ENCODE measurements around the gene SOAT2. TPM values are rescaled to one million over a fixed set of nuclear protein-coding genes. Genes with fewer than 3 reads are reported as not detected.

Gene SOAT2
- total RNA-seq, 1 donor from 2014 or later: 0.40 TPM

GRCh38 chr12:53123578-53124351, 20.5 kb downstream of the SOAT2 start:
- Mint-ChIP-seq H3K27ac (no peak overlapping the region), H3K27me3 (ENCODE audit: low read depth) (peaks cover 19% of the 10 kb centered on the region), H3K9me3 (peaks cover 3% of the 10 kb centered on the region), H3K36me3 (no peaks in the 10 kb centered on the region), H3K4me3 (no peak overlapping the region), H3K4me1 (peaks cover 5% of the 10 kb centered on the region)
- DNase-seq (ENCODE audit: low spot score in 2 of 2, unreplicated experiment in 2 of 2): no peak
- no peak for TF ChIP-seq CTCF (IDR thresholded peaks at IDR 0.05; ENCODE audit: unreplicated experiment)

- no peak for DNase-seq (ENCODE audit: low spot score in 2 of 2, unreplicated experiment in 2 of 2)
- no peak overlapping the region for H3K27ac Mint-ChIP-seq
- peaks cover 3% of the 10 kb centered on the region for H3K9me3 Mint-ChIP-seq
- H3K27me3 Mint-ChIP-seq (ENCODE audit: low read depth): peaks cover 23% of the 10 kb centered on the region
- no peak overlapping the region for H3K4me3 Mint-ChIP-seq
- H3K36me3 Mint-ChIP-seq: no peaks in the 10 kb centered on the region
- H3K4me1 Mint-ChIP-seq: peaks cover 5% of the 10 kb centered on the region
- no peak for TF ChIP-seq CTCF (IDR thresholded peaks at IDR 0.05; ENCODE audit: unreplicated experiment)
Measured at GRCh38 chr12:53124352-53124723, 21.1 kb downstream of the SOAT2 start.

- H3K27ac Mint-ChIP-seq: no peak overlapping the region
- H3K4me1 Mint-ChIP-seq: peaks cover 5% of the 10 kb centered on the region
- peaks cover 27% of the 10 kb centered on the region for H3K27me3 Mint-ChIP-seq (ENCODE audit: low read depth)
- no peak for DNase-seq (ENCODE audit: low spot score in 2 of 2, unreplicated experiment in 2 of 2)
- no peaks in the 10 kb centered on the region for H3K36me3 Mint-ChIP-seq
- H3K4me3 Mint-ChIP-seq: no peak overlapping the region
- peaks cover 3% of the 10 kb centered on the region for H3K9me3 Mint-ChIP-seq
- no peak for TF ChIP-seq CTCF (IDR thresholded peaks at IDR 0.05; ENCODE audit: unreplicated experiment)
Measured at GRCh38 chr12:53127169-53127568, 23.9 kb downstream of the SOAT2 start.

- no peak for TF ChIP-seq CTCF (IDR thresholded peaks at IDR 0.05; ENCODE audit: unreplicated experiment)
- peaks cover 27% of the 10 kb centered on the region for H3K27me3 Mint-ChIP-seq (ENCODE audit: low read depth)
- no peak overlapping the region for H3K4me3 Mint-ChIP-seq
- H3K27ac Mint-ChIP-seq: no peak overlapping the region
- H3K9me3 Mint-ChIP-seq: no peaks in the 10 kb centered on the region
- H3K36me3 Mint-ChIP-seq: no peaks in the 10 kb centered on the region
- H3K4me1 Mint-ChIP-seq: no peaks in the 10 kb centered on the region
- no peak for DNase-seq (ENCODE audit: low spot score in 2 of 2, unreplicated experiment in 2 of 2)
Measured at GRCh38 chr12:53128780-53129569, 25.7 kb downstream of the SOAT2 start.

GRCh38 chr12:53131844-53132243, 28.6 kb downstream of the SOAT2 start:
- no peak for DNase-seq (ENCODE audit: low spot score in 2 of 2, unreplicated experiment in 2 of 2)
- Mint-ChIP-seq H3K36me3 (no peaks in the 10 kb centered on the region), H3K4me1 (no peaks in the 10 kb centered on the region), H3K27me3 (ENCODE audit: low read depth) (peaks cover 23% of the 10 kb centered on the region), H3K9me3 (peaks cover 3% of the 10 kb centered on the region), H3K4me3 (no peak overlapping the region), H3K27ac (no peak overlapping the region)
- no peak for TF ChIP-seq CTCF (IDR thresholded peaks at IDR 0.05; ENCODE audit: unreplicated experiment)
